ENCODE data around the gene CAP2.

- no peak for TF ChIP-seq CTCF (IDR thresholded peaks at IDR 0.05; ENCODE audit: low read length)
- TF ChIP-seq EZH2 (IDR thresholded peaks at IDR 0.05; ENCODE audit: borderline replicate concordance, low read length): no peak
Observed at GRCh38 chr6:17503051-17503450, 109.7 kb downstream of the CAP2 start.

All from OCI-LY1 (cell line).